GM12891 (cell line): ENCODE data around the gene RAMP3.

Experiments used
- POLR2A ChIP-seq: IDR thresholded peaks from 2 replicates; pipeline ENCODE4 v1.6.1; 2011; ENCODE audit warnings: low read depth, low read length, control low read depth
- POLR2AphosphoS5 ChIP-seq: IDR thresholded peaks from 2 replicates; pipeline ENCODE4 v1.6.1; 2011; ENCODE audit warnings: low read depth, low read length, control low read depth
- SPI1 ChIP-seq: IDR thresholded peaks from 2 replicates; pipeline ENCODE4 v1.6.1; 2011; ENCODE audit warnings: low read depth, low read length, control low read depth

- TF ChIP-seq POLR2A (no peak), POLR2AphosphoS5 (no peak), SPI1 (no peak)
Observed at GRCh38 chr7:45180084-45180986, 22.7 kb downstream of the RAMP3 start.
